GM19455 (cell line): ENCODE data around the gene ZNF444.

Experiments used
- ATAC-seq: cut with Tn5 transposase; IDR thresholded peaks from one replicate; pipeline ENCODE4 v1.9.1; 2021; ENCODE audit not compliant: unreplicated experiment

The ZNF444 gene

DNA sequence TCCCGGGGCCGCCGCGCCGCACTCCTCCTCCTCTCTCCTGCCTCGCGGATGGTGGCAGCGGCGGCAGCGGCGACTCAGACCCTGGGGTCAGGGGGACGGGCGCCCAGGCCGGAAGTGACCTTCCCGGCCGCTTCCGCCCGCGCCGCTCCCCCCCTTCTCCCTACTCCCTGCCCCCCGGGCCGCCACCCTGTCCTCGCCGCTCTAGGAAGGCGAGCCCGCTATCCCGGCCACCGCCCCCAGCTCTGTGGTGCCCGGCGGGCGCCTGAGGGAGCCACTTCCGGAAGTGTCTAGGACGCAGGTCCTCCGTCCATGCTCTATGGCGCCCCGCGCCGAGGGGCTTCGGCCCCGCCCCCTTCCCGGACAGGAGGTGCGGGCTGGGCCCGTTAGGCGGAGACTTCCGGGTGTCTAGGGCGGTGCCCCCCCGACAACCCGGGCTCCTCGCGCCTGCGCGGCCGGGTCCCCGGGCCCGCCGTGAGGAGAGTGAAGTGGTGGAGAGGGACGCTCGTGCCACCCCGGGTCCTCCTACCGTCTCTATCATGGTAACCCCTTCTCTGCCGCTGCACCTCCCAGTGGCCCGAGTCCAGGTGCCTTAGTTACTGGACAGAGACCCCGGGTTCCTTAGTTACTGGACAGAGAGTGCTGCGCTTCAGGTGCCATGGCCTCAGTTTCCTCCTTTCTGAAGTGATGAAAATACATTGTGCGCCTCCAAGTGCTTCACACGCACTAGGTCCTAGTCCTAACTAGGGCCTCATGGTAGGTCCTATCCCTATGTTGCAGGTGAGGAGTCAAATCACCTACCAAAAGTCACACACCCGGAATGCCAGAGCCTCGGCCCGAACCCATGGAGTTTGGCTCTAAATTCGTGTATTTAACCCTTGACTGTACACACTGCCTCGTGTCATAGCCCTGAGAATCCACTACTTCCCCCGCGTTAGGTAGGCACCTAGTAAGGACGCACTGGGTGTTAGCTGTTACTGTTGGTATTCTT is 19.6 kb upstream of the ZNF444 start, which contains the start of gene ZNF787:
TSS of gene ZNF787 (minus strand) at position 116 of the 988 bp plus-strand sequence. CDS start 18,078 bp downstream, outside the sequence.
- ATAC-seq, result peak; percentile 81

DNA sequence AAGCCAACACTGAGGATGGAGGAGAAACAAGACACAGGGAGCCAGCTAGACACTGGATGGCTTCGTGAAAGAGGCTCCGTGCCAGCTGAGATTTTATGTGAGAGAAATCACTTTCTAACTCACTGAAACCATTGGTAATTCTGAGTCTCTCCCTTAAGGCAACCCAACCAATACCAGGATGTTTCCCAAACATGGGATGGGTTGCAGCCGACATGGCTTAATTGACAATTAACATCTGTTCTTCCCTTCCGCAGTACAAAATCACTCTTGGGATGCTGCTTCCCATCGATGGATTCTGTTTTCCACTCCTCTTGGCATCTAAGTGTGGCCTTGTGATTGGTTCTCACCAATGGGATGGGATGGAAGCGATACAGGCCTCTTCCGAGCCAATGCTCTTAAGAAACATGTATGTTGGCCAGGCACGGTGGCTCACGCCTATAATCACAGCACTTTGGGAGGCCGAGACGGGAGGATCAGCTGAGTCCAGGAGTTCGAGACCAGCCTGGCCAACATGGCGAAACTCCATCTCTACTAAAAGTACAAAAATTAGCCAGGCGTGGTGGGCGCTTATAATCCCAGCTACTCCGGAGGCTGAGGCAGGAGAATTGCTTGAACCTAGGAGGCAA is 17.7 kb upstream of the ZNF444 start:
- ATAC-seq, result no peak

DNA sequence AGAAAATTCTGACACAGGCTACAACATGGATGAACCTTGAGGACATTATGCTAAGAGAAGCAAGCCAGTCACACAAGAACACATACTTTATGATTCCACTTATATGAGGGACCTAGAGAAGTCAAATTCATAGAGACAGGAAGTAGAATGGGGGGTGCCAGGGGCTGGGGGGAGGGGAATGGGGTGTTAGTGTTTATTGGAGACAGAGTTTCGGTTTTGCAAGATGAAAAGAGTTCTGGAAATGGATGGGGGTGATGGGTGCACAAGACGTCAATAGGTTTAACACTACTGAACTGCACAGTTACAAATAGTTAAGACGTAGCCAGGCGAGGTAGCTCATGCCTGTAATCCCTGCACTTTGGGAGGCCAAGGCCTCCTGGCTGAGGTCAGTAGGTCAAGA is 16.5 kb upstream of the ZNF444 start:
- no peak for ATAC-seq

DNA sequence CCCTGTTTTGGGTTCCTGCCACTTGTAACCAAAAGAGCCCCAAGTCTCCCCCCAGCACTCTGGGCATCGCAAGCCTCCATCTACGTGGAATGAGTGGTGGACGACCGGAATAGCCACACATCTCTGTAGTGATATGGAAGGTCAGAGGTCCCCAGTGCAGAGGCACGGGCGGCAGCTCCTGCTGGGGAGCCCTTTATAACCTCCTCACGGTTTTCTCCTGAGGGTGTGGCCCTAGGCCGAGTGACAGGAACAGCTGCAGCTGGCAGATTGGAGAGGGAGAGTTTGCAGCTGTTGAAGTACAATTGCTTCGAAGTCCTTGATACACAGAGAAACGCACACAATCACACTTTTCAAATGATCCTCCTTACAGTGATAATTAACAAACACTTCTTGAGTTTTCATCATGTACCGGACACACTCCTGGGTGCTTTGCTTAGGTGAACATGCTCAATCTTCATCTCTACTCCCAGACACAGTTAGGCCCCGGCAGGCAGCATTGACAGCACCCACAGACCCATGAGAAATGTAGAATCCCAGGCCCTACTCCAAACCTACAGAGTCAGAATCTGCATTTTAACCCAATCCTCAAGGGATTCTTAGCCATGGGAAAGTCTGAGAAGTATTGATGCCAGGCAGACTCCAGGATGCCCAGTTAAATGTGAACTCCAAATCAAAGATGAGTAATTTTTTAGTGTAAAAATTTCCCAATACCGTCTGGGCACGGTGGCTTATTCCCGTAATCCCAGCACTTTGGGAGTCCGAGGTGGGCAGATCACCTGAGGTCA is 15.1 kb upstream of the ZNF444 start:
- ATAC-seq, result no peak

DNA sequence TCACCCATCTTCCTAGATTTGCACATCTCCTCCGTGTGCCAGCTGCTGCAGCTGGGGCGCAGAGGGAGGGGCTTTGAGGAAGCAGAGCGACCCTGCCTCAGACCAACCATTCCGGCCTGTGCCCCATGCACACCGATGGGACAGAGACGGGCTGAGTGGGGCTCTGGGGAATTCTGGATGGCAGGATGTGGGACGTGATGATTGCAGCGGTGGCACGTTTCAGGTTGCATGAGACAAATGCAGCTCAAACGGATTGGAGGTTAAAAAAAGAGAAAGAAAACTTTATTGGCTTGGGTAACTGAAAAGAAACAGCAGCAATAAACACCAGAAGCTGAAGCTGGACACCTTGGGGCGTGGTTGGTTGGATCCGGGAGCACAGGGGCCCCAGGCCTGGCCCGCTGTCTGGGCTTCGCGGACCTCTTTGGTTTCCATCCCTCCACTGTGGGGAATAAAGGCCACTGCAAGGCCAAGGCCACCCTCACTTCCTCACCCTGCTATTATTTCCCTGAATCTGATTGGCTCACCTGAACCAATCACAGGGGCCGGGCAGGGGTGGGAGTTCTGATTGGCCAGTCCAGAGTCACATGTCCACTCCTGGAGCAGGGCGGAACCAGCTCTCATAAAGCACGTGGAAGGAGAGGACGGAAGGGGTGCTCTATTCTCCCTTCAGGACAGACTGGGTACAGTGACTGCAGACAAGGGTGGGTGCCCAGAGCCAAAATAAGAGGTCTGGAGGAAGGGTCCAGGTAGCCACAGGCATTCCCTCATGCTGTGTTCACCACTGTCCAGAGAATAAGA is 13.9 kb upstream of the ZNF444 start:
- no peak for ATAC-seq

DNA sequence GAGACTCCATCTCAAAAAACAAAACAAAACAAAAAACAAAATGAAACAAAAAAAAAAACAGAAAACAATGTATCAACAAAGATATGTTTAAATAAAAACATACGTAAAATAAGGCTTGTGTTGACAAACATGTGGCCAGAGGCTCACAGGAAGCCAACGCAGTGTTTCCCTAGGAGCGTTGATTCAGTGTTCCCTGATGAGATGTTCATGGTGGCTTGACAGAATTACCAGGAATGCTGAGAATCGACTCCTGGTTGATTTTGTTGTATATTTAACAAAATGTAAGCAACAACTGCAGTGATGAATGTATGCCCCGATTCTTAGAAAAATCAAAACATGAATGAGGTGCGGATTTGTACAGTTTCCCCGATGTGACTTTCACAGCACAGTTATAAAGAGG is 11.1 kb upstream of the ZNF444 start:
- ATAC-seq, result no peak

DNA sequence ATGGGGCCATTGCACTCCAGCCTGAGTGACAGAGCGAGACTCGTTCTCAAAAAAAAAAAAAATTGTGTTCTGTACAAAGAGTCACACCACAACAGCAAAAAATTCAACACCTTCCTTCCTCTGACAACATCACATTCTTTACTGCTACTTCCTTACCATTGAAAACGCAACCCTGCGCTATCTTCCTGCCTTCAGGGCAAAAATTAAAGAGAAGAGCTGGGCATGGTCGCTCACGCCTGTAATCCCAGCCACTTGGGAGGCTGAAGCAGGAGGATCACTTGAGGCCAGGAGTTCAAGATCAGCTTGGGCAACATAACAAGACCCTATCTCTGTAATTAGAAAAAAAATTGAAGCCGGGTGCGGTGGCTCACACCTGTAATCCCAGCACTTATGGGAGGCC is 9.4 kb upstream of the ZNF444 start:
- no peak for ATAC-seq

DNA sequence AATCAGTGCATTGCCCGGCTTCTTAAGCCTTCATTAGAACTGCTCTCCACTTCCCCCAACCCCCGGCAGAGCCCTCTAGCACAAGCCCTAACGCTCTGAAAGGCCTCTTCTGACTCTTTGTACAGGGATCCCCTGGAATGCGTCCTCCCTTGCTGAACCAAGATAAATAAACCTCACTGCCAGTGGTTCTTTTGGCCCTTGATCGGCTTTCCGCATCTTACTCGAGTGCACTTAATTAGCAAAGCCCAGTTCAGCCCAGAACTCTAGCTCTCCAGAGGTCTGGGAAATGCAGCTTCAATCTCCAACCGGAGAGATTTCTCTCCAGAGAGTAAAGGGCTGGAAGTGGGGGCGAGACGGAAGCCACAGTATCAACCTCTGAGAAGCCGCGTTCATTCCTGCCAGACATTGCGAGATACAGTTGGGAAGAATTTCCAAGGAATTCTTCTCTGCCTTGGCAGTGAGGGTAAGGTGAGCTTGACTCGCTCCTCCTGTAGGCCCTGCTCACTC is 8.7 kb upstream of the ZNF444 start:
- ATAC-seq, result no peak

DNA sequence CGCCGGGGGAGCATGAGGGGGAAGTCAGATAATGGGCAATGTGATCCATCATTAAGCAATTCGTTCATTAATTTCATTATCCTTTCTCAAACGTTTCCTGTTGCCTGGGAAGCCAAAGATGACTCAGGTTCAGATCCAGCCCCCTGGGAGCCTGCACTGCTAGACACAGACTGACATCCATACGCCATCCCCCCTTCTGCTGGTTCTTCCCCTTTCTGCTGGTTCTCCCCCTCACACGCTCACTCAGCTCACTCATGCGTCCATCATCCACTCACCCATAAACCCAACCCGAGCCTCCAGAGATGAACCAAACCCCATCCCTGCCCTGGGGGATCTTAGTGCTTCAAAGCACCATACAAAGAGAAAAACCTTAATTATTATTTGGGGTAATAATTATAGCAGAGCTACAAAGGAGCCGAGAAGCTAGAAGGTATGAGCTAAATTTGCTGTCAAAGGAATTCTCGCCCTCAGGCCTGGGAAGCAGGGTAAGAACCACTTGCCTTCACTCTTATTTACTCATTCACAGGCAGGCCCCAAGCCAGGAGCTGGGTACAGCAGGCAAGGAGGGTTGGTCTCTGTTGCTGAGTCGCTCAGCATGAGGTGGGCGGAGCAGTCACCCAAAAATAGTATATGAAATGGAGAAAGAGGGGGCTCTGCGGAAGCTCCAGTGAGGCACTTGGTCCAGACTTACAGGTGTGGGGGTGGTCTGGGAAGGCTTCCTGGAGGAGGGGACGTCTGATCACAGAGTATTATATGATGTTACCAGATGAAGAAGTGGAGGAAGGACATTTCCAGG is 7.0 kb upstream of the ZNF444 start:
- ATAC-seq, result no peak

DNA sequence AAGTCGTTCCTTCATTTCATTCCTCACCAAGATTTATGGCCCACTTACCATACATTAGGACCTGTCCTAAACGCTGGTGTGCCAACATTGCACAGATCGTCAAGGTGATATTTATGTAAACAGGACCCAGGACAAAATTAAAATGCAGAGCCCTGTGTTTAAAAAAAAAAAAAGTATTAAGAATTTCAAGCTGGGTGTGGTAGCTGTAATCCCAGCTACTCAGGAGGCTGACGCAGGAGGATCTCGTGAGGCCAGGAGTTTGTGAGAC is 6.5 kb upstream of the ZNF444 start:
- ATAC-seq, result no peak

DNA sequence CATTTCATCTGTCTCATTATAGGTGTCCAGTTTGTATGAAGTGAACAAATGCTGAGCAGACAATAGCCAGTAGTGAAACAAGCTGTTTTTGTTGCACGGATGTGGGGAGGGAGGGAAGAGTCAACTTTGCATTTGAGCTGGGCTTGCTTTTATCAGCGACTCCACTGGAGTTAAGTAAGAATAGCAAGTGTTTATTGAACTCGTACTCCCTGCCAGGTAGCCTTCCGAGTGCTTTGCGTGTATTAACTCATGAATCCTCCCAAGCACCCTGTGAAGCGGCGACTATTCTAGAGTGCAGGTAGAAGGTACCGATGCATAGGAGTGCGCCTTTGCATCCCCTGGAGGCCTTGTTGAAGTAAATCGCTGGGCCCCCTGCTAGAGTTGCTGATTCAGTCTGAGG is 4.7 kb upstream of the ZNF444 start:
- ATAC-seq, result no peak

DNA sequence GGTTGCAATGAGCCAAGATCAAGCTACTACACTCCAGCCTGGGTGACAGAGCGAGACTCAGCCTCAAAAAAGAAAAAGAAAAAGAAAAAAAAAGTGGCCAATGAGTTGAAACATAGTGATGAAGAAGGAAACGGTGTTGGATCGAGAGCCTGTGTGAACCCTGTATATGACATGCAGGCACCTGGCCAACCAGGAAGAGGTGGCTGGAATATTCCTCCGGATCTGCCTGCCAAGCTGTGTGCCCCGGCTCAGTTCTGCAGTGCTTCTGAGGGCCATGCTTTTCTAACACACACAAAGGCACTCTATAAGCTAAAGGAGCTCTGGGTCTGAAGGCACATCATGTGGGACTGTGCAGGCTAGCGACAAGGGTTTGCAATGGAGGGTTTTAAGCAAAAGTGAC is 3.7 kb upstream of the ZNF444 start:
- ATAC-seq, result no peak

DNA sequence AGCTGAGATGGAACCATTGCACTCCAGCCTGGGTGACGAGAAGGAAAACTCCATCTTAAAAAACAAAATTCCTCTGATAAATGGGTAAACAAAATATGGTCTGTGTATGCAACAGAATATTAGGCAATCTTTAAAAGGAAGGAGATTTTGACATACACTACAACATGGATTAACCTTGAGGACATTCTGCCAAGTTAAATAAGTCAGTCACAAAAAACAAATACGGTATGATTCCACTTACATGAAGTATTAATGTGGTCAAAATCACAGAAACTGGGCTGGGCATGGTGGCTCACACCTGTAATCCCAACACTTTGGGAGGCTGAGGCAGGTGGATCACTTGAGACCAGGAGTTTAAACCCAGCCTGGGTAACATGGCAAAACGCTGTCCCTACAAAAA is 3.0 kb upstream of the ZNF444 start:
- no peak for ATAC-seq

DNA sequence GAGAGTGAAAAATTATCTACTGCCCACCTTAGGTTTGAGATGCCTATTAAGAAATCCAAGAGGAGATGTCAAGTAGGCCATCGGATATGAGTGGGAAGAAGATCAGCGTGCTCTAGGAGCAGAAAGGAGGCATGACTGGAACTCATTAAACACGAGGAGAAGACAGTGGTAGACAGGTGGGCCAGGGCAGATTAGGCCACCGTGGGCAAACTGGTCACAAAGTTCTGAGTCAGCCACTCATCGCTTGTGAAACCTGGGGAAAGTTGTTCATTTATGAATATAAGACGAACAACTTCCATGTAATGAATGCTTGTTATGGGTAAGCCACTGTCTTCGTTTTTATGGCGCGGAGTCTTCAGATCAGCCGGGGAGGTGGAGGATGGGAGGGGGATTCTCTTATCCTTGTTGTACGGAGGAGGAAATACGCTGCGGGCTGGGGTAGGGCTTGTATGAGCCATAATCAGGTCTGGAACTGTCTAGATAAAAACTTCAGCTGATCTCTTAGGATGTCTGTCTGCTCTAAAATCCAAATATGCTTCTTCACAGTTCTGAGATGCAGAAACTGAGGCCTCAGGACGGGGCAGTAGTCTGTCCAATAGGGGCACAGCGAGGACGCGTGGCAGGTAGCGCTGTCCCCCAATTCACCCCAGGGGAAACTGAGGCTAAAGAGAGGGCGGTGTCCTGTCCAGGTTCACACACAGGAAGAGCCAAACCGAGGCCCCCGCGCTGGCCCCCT is 1.1 kb upstream of the ZNF444 start:
- no peak for ATAC-seq

DNA sequence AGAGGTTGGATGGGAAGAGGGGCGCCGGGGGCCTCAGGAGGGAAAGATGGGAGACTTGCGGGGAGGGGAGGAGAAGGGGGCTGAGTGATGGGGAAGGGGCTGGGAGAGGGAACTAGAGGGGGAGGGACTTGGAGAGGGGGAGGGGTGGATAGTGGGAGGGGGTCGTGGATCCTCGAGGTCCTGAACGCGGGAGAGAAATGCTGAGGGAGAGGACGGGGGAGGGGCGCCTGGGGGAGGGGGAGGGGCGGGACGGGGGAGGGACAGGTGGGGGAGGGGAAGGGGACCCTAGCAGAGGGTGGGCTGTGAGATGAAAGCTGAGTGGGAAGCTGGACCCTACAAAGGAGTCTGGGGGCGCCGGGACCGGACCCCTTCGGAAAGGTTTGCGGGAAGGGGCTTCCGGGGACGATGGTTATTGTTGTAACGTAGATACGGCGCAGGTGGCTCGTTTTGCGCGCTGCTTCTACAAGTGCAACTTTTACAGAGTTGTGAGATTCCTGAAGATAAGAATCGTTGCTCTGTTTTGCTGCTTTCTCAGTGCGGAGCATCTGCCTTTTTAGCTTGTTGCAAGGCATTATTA is 418 bp downstream of the ZNF444 start:
- no peak for ATAC-seq

DNA sequence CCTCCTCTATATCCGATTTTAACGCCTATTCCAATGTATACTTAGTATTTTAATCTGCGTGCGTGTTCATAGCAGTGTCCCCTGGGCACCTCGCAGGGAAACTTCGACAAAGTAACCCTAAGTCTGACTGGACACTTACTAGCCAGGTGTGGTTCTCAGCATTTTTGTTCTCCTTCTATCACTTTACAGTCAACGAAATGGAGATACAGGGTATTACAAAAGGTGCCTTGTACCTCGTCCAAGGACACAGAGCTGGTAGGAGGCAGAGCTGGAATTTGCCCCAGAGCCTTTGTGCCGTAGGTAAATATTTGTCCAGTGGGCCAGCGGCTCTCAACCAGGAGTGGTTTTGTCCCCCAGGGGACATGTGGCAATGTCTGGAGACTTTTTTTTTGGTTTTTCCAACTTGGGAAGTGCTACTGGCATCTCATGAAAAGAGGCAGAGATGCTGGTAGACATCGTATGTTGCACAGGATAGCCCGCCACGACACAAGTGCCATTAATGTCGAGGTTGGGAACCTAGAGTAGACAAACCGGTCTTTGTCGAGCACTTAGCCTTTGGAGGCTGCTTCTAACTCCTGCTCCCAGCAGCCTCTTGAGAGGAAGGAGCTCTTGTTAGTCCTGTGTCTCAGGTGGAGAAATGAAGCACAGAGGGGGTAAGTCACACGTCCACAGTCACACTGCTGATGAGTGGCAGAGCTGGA is 1.1 kb downstream of the ZNF444 start:
- no peak for ATAC-seq

DNA sequence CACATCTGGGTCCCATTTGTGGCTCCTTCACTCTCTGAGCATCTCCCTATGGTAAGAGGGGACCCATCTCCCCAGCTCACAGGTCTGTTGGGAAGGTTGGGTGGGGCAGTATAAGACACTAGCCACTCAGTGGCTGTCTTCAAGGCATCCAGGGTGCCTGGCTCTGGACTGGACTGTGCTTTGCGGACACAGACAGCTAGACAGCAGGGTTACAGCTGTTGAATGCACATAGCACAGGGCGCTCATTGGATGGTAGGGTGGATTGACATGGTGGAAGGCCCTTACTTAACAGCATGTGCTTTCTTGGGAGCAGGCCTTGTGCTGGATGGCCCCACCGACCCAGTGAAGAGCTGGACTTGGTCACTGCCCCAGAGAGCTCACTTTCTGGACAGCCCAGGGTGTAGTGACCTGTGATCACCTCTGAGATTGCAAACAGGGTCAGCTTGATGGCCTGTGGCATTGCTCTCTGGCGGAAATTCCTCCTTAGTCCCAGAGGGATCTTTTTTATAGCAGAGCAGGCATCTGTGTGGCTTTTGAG is 1.9 kb downstream of the ZNF444 start:
- no peak for ATAC-seq

DNA sequence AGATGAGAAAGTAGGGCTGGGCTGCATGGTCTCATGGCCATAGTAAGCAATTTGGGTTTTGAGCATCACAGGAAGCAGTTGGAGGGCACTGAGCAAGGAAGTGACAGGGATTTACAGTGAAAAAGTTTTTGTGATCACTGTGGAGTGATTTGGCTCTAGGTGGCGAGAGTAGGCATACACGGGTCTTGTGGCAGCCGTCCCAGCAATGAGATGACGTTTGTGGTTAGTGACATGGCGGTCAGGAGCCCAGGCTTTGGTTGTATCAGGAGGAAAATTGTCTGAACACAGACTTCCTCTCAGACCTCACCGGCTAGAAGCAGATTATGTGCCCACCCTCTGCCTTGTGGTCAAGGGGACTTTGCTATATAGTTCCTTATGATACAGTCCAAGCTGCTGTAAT is 3.3 kb downstream of the ZNF444 start:
- no peak for ATAC-seq
